AG20443 (cell line): ENCODE measurements around the gene ZFHX2.
"Not testable (repeated sequence)": the region's sequence is repeated elsewhere in the genome, so short reads cannot be mapped to it uniquely, and the experiment has no call there.

Experiments used
- DNase-seq: peaks from one replicate; pipeline ENCODE4 v3.0.0; 2012; ENCODE audit warnings: low spot score, mixed read lengths

Gene ZFHX2

GRCh38 chr14:23539248-23540140, 12.1 kb downstream of the ZFHX2 start:
- peak; percentile 66 for DNase-seq

DNA sequence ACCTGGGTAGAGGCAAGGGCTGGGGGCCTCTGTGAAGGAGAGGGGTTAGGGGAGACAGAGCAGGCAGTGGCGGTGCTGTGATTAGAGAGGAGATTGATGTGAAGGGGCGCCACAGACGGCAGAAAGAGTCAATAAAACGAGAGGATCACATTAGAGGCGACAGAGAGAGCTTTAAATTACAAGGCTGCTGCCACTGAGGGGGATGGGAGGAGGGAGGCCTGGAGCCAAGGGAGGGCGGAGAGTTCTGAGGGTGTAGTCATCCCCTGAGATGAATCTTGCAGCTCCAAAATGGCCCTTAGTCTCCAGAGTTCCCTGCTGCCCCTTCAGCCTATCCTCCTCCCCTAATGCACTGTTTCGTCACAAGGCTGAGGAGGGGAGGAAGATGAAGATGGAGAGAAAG, 12.8 kb downstream of the ZFHX2 start:
- peak; percentile 75 for DNase-seq

- no peak for DNase-seq
Measured at GRCh38 chr14:23538050-23538718, 13.4 kb downstream of the ZFHX2 start.

DNA sequence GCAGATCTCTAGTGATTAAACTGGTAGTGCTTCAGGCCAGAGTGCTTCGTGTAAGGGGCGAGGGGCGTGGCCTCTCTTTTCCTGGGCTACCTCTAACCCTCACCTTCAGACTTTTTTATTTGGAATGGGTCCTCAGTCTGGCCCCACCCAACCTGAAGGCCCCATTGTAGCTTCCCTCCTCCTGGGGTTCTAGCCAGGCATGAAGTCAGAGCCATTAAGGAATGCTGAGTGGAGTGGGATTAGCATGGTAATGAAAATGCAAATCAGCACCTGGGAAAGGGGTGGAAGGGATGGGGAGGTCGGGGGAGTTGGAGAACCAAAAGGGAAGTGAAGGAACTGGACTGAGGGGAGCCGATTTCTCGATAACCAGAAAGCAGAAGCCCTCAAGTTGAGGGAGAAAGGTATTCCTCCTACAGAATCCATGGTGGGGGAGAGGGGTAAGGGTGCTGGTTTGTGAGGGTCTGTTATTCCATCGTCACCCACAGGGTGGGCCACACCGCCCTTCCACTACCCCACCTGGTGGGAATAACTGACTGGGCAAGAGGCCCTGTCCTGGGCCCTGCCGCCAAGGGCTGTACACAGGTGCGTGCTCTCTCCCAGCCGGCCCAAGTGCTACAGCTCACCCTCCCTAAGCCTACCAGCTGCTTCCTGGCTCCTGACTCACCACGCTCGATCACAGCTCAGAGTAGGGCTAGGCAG, 14.1 kb downstream of the ZFHX2 start:
- DNase-seq: no peak

DNA sequence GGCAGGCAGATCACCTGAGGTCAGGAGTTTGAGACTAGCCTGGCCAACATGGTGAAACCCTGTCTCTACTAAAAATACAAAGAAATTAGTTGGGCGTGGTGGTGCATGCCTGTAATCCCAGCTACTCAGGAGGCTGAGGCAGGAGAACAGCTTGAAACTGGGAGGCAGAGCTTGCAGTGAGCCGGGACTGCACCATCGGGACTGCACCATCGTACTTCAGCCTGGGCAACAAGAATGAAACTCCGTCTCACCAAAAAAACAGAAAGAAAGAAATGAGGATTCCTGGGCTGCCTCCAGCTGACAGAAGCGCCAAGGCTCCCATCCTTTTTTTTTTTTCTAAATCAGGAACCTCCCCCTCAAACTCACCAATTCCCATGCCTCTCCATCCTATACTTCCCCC, 14.7 kb downstream of the ZFHX2 start:
- not testable (repeated sequence) for DNase-seq

DNA sequence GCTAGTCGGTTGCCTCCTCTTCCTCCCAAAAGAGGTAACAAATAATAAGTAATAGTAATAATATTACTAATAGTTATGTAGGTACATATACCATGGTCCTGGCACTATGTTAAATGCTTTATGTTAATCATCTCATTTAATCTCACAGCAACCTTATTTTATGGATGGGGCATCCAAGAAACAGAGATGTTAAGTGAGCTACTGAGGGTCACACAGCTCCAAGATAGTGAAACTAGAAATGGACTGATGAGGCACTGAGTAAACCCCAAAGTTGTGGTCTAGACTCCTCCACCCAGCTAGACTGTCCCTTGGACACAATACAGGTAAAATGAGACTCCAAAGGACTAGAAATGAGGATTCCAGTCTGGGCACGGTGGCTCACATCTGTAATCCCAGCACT, 15.1 kb downstream of the ZFHX2 start:
- no peak for DNase-seq

- DNase-seq: no peak
Measured at GRCh38 chr14:23535943-23536342, 15.6 kb downstream of the ZFHX2 start.

DNA sequence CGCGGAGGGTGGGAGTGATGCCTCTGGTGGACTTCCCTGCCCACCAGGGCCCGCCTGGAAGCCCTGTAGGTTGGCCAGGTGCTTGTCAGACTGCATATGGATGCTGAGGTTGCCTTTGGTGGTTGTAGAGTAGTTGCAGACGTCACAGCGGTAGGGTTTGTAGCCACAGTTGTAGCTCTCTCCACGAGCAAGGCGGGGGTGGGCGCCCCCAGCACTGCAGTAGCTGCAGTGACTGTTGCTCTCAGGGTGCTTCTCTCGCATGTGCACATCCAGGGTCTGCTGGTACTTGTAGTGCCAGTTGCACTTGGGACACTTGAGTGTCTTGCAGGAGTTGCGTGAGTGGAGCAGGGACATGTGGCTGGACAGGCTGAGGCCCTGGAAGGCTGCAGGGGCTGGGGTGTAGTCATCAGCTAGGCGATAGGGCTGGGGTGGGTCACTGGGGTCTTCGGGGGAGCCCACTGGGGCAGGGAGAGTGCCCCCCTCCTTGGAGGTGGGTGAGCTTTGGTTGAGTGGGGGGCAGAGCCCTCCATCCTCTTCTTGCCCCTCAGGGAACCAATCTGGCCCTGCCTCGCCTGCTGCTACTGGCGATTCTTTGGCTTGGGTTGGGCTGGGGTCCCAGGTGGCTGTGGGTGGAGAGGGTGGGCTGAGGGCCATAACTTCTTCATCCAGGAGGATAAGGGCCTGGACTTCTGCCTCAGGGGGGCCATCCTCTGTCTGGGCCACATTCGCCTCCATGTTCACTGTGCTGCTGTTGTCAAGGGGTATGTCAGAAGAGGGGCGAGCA, 17.7 kb downstream of the ZFHX2 start:
- DNase-seq: no peak

DNA sequence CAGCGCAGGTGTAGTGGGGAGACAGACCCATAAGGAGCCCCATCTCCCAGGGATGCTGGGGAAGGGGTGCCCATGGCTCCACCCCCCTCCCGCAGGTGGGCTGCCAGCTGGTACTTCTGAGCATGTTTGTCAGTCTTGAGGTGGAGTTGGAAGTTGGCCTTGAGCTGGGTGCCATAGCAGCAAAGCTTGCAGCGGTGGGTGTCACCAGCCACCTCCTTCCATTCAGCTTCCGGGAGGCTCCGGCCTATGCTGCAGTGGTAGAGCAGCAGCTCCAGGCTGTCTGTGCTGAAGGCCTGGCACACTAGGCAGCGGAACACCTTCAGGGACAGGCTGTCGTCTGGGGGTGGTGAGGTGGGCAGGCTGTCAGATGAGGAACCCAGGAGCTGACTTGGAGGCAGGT, 18.9 kb downstream of the ZFHX2 start:
- no peak for DNase-seq

DNA sequence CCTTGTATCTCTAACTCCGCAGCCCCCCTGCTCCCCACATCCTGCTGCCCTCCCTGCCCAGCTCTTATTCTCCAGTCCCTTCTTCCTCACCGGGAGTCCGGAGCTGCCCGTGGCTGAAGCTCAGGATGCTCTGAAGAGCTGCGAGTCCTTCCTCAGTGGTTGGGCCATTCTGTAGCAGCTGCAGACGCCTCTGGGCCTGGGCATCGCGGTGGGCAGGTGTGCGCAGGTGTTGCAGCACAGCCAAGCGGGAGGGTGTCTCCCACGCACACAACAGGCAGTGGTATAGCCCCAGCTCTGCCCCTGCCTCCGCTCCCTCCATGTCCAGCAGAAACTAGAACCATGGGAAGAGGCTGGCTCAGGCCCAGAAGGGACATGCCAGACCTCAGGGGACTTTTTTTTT, 20.2 kb downstream of the ZFHX2 start:
- DNase-seq: no peak

GRCh38 chr14:23530375-23531055, 21.1 kb downstream of the ZFHX2 start:
- no peak for DNase-seq

GRCh38 chr14:23529016-23529415, 22.5 kb downstream of the ZFHX2 start:
- no peak for DNase-seq

DNA sequence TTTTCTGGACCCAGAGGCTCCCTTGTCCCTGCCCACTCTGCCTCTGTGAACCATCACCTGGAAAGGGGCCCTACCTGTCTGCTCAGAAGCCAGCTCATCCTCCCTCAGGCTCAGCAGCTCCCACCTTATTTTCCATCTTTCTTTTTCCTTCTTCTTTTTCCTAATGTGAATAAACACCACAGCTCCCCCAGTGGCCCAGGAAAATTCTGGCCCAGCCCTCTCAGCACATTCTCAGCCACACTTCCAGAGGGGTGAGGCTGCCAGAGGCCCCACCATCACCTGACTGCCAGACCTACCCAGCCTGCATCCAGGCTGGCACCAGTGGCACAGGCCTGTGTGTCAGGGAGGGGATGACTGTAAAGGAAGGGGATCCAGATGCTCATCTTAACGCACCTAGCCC, 23.0 kb downstream of the ZFHX2 start:
- no peak for DNase-seq

GRCh38 chr14:23525611-23526010, 26.0 kb downstream of the ZFHX2 start:
- no peak for DNase-seq

DNA sequence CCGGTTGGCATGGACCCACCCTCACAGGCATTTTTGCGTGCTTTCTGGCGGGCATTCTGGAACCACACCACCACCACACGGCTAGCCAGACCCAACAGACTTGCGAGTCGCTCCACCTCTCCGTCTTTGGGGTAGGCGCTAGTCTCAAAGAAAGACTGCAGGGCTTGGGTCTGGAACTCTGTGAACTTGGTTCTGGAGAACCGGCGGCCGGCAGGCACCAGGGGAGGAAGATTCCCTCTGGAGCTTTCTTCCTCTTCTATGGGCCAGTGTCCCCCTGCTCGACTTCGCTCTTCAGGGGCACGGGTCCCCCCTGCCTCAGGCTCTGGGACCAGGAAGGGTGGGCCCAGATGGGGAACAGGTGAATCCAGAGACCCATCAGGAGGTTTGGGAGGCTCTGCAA, 26.6 kb downstream of the ZFHX2 start:
- DNase-seq: no peak

DNA sequence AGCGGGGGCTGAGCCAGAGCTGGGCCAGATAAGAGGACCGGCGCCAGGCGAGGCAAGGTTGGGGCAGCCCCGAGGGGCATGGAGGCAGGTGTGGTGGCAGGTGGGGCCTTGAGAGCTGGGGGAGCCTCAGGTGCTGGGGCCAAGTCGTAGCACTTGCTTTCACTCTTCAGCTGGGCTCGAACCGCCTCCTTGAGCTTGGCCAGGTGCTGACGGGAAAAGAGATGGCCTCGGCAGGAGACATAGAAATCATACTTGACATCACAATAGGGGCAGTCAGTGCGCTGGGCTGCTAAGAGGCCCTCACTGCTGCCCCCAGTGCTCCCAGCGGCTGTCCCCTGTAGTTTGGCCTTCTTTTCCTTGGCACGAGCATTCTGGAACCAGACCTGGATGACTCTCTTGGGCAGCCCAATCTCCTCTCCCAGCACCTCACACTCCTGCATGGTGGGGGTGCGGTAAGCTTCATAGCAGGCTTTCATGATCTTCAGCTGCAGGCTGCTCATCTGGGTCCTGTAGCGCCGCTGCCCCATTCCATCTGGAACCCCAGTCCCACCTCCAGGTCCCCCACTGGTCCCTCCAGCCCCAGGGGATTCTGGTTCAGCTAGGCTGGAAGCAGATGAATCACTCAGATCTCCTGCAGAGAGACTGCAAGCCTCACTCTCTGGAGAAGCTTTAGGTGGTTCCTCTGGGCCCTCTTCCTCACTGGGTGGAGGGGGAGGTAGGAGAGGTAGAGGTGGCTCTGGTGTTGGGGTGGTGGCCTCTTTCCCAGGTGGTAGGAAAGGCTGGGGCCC, 28.1 kb downstream of the ZFHX2 start:
- no peak for DNase-seq

- DNase-seq: no peak
Measured at GRCh38 chr14:23522643-23523198, 28.8 kb downstream of the ZFHX2 start.

DNA sequence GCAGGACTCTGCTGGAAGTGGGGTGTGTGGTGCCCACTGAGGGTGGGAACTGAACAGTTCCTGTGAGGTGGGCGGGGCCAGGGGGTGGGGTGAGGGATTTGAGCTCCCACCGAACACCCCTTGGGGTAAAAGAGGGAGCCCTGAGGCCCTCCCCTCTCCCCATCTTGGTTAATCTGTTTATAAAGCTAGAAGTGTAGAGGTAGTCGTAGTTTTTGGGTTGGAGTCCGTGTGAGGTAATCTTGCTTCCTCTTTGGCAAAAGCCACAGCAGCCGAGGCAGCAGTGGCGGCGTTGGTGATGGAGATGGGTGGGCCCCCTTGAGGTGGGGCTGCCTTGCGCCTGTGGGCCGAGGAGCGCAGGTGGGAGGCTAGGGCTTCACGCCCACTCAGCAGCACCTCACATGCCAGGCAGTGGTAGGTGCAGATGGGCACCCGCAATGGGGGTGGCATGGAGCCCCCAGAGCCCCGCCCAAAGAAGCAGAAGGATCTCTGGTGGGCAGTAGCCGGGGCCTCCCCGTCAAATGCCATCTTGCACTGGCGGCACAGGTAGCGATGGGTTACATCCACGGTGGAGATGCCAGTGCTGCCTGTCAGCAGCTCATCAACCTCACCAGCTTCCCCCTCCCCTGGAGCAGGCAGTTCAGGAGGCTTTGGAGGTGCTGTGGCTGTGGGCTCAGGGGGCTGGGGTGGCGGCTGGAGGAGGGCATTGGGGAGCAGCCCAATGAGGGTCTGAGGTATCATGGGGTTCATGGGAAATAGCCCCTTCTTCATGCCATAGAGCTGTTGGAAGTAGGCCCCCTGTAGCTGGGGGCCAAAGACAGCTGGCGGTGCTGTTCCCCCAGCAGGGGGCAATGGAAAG, 29.6 kb downstream of the ZFHX2 start:
- no peak for DNase-seq

DNA sequence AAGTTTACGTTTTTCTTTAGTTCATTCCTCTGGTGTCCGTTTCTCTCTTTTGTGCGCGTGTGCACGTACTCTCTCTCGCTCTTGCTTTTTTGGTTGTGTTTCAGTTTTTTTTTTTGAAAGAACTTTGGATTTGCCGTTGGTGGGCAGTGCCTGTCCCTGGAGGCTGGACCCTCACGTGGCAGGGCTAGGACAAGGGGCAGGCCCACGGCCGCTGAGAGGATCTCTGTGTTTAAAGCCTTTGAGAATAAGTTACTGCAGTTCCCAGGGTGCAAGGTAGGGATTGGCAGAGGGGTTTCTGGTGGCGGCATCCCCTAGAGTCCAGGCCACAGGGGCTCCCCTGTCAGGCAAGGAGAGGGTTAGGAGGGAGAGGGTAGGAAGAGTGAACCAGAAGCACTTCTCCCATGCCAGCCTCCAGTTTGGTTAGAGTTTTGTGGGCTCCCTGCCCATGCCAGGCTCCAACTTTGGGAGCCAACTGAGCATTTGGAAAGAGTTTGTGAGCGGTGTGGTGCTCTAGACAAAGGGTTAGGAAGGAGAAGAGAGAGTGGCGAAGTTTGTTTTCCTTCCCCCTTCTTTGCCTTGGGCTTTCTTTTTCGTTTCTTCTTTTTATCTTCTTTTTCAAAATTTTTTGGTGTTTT, 30.5 kb downstream of the ZFHX2 start:
- DNase-seq: no peak
